Keratinocyte (primary cell): ENCODE data around the gene TOX4. TPM values are rescaled to one million over a fixed set of nuclear protein-coding genes. Genes with fewer than 3 reads are reported as not detected.

Experiments used
- DNase-seq: peaks from one replicate; pipeline ENCODE4 v3.0.0-alpha.2; 2011; ENCODE audit warnings: low read depth, missing footprints, low spot score
- FAIRE-seq: peaks from 2 replicates; lab custom pipeline; 2011; peaks lifted over from hg19 to GRCh38; lab: Jason Lieb, UNC
- H2AFZ ChIP-seq: 2 replicates; pipeline ENCODE4 v1.6.0; 2012; ENCODE audit warnings: low read length, control low read depth, inconsistent platforms; ENCODE audit not compliant: control insufficient read depth
- H3K27ac ChIP-seq: 2 replicates; pipeline ENCODE4 v1.5.1; 2011; ENCODE audit warnings: low read length; ENCODE audit not compliant: control insufficient read depth, insufficient read depth
- H3K27me3 ChIP-seq: 3 replicates; pipeline ENCODE4 v1.6.0; 2011; ENCODE audit warnings: low read length; ENCODE audit not compliant: control insufficient read depth, insufficient read depth; ENCODE audit errors: extremely low read depth
- H3K36me3 ChIP-seq, 2 experiments: 2 replicates in 1 of 2; 3 replicates in 1 of 2; pipeline ENCODE4 v1.5.1; 2011; ENCODE audit warnings: low read length in 2 of 2, mild to moderate bottlenecking in 1 of 2; ENCODE audit not compliant: control insufficient read depth in 2 of 2, insufficient read depth in 2 of 2; ENCODE audit errors: extremely low read depth in 1 of 2
- H3K4me1 ChIP-seq: 3 replicates; pipeline ENCODE4 v1.5.1; 2011; ENCODE audit warnings: low read length; ENCODE audit not compliant: control insufficient read depth, insufficient read depth; ENCODE audit errors: extremely low read depth
- H3K4me2 ChIP-seq: 3 replicates; pipeline ENCODE4 v1.6.0; 2011; ENCODE audit warnings: low read depth, low read length; ENCODE audit not compliant: control insufficient read depth, insufficient read depth; ENCODE audit errors: extremely low read depth
- H3K4me3 ChIP-seq, 3 experiments: fragments of 200-600 bp in 1 of 3; sonication (generic) in 1 of 3; 2 replicates in 2 of 3; 3 replicates in 1 of 3; pipeline ENCODE4 v1.5.1; 2011 to 2016; ENCODE audit warnings: low read length in 3 of 3, mild to moderate bottlenecking in 3 of 3, control low read depth in 2 of 3, inconsistent platforms in 1 of 3, low read depth in 1 of 3, mixed read lengths in 1 of 3, mixed run types in 1 of 3, moderate library complexity in 1 of 3; ENCODE audit not compliant: control insufficient read depth in 2 of 3, insufficient read depth in 2 of 3; ENCODE audit errors: extremely low read depth in 1 of 3
- H3K79me2 ChIP-seq: 2 replicates; pipeline ENCODE4 v1.6.0; 2012; ENCODE audit warnings: low read length; ENCODE audit not compliant: control insufficient read depth, insufficient read depth
- H3K9ac ChIP-seq: 3 replicates; pipeline ENCODE4 v1.6.0; 2011; ENCODE audit warnings: low read length; ENCODE audit not compliant: control insufficient read depth, insufficient read depth; ENCODE audit errors: extremely low read depth
- H3K9me1 ChIP-seq: 3 replicates; pipeline ENCODE4 v1.6.0; 2011; ENCODE audit warnings: low read length; ENCODE audit not compliant: control insufficient read depth, insufficient read depth; ENCODE audit errors: extremely low read depth
- H3K9me3 ChIP-seq: 2 replicates; pipeline ENCODE4 v1.5.1; 2012; ENCODE audit warnings: low read depth, low read length; ENCODE audit not compliant: control insufficient read depth
- H4K20me1 ChIP-seq: 3 replicates; pipeline ENCODE4 v1.6.0; 2011; ENCODE audit warnings: low read length; ENCODE audit not compliant: control insufficient read depth, insufficient read depth; ENCODE audit errors: extremely low read depth
- CTCF ChIP-seq, 3 experiments: IDR thresholded peaks in 1 of 3; conservative IDR thresholded peaks in 1 of 3; optimal IDR thresholded peaks in 1 of 3; 2 replicates in 2 of 3; 3 replicates in 1 of 3; pipeline versions ENCODE3 to v1.5.1; 2011; ENCODE audit warnings: low read length in 3 of 3, mild to moderate bottlenecking in 3 of 3, moderate library complexity in 2 of 3, control low read depth in 1 of 3, inconsistent platforms in 1 of 3; ENCODE audit not compliant: insufficient read depth in 2 of 3; ENCODE audit errors: extremely low read depth in 1 of 3
- EZH2 ChIP-seq: IDR thresholded peaks from one replicate; pipeline ENCODE4 v1.6.1; 2012; ENCODE audit warnings: inconsistent platforms, mild to moderate bottlenecking, low read length, moderate library complexity
- dilution Hi-C: fragments of 300-500 bp; cut with MboI; formaldehyde crosslinking; loops from one replicate; pipeline ENCODE4 v1.7.0; 2020; ENCODE audit warnings: low sequenced_read_pairs; ENCODE audit not compliant: extremely low pct_ligation_motif_present
- polyA minus RNA-seq, 3 experiments: library from RNA; depleted of rRNA, polyadenylated mRNA; stranded (reverse); fragments of >200 nt; gene quantifications; 1 replicate in 1 of 3; 2 replicates in 1 of 3; 3 replicates in 1 of 3; pipeline ENCODE4 v1.2.3, GENCODE V29; 2011
- polyA plus RNA-seq, 5 experiments: library from polyadenylated mRNA; depleted of rRNA in 3 of 5; stranded (reverse) in 3 of 5; stranded (forward) in 1 of 5; unstranded in 1 of 5; fragments of >200 nt; gene quantifications; 1 replicate in 1 of 5; 2 replicates in 3 of 5; 3 replicates in 1 of 5; pipeline versions ENCODE4 v1.2.1 to v1.2.3, GENCODE V29; 2011 to 2012; ENCODE audit warnings: missing spikeins in 2 of 5, low read depth in 1 of 5, low replicate concordance in 1 of 5

TOX4 gene
- polyA plus RNA-seq (85.4 to 111 TPM (median 94.6 TPM) in 3 replicates), polyA minus RNA-seq (77.9 to 131 TPM (median 115 TPM) in 3 replicates)
- polyA plus RNA-seq (2011; ENCODE audit: low read depth): 30.1 TPM
- polyA plus RNA-seq (2011; cell fraction: cytosol; rRNA removed): 50.6 and 64.1 TPM in 2 replicates
- polyA plus RNA-seq (2011; cell fraction: nucleus; rRNA removed): 70.3 and 74.2 TPM in 2 replicates
- polyA plus RNA-seq (2012; ENCODE audit: low replicate concordance): 65.4 and 68.5 TPM in 2 replicates
- 29.2 TPM for polyA minus RNA-seq (2011; cell fraction: cytosol; rRNA and poly(A)+ RNA removed)
- 15.4 and 22.7 TPM in 2 replicates for polyA minus RNA-seq (2011; cell fraction: nucleus; rRNA and poly(A)+ RNA removed)

- dilution Hi-C loops: no loop called here
- H3K27me3 ChIP-seq: no peaks in the 10 kb centered on the region
- DNase-seq (peak; percentile 86), FAIRE-seq (peak; percentile 56)
- H3K9me3 ChIP-seq: no peaks in the 10 kb centered on the region
- no peaks in the 10 kb centered on the region for H3K9me1 ChIP-seq
- peaks cover 0 to 4% of the 10 kb centered on the region in 2 experiments for H3K36me3 ChIP-seq
- peak within 1 kb of the TSS; percentile 88 for H3K4me2 ChIP-seq
- peaks cover 46% of the 10 kb centered on the region for H3K79me2 ChIP-seq
- peaks cover 13% of the 10 kb centered on the region for H3K4me1 ChIP-seq
- H4K20me1 ChIP-seq: no peaks in the 10 kb centered on the region
- H3K27ac ChIP-seq: peak within 1 kb of the TSS; percentile 92
- peak within 1 kb of the TSS; percentile 91 for H3K9ac ChIP-seq
- peak within 1 kb of the TSS; percentile 97 to 99 (median 98) for H3K4me3 ChIP-seq
- H2AFZ ChIP-seq: peak within 1 kb of the TSS; percentile 98
- no peak for TF ChIP-seq EZH2
- peak; percentile 89 to 99 (median 99) for TF ChIP-seq CTCF (optimal IDR thresholded peaks at IDR 0.05 in 1 of 3, IDR thresholded peaks at IDR 0.05 in 1 of 3, conservative IDR thresholded peaks at IDR 0.05 in 1 of 3; ENCODE audit: extremely low read depth in 1 of 3, insufficient read depth in 2 of 3, low read length in 3 of 3)
Observed at GRCh38 chr14:21476925-21477681, at the start of gene TOX4, which contains the start of gene RAB2B. TOX4 (plus strand) TSS chr14:21477195; CDS start chr14:21477279, 84 bp downstream. RAB2B (minus strand) TSS chr14:21476959; CDS start chr14:21476872, 87 bp downstream.

- Histone ChIP-seq H3K9me1 (no peaks in the 10 kb centered on the region), H3K9me3 (no peaks in the 10 kb centered on the region), H3K4me3 (no peak overlapping the region), H4K20me1 (peaks cover 6% of the 10 kb centered on the region), H3K4me2 (no peak overlapping the region), H3K27ac (no peak overlapping the region), H3K4me1 (no peaks in the 10 kb centered on the region), H3K9ac (no peak overlapping the region), H3K27me3 (no peaks in the 10 kb centered on the region), H3K79me2 (peaks cover 41% of the 10 kb centered on the region), H3K36me3 (peaks cover 37 to 41% of the 10 kb centered on the region in 2 experiments), H2AFZ (no peak overlapping the region)
- DNase-seq: no peak
- TF ChIP-seq EZH2 (no peak), CTCF (optimal IDR thresholded peaks at IDR 0.05 in 1 of 3, IDR thresholded peaks at IDR 0.05 in 1 of 3, conservative IDR thresholded peaks at IDR 0.05 in 1 of 3; ENCODE audit: extremely low read depth in 1 of 3, insufficient read depth in 2 of 3, low read length in 3 of 3) (no peak)
- FAIRE-seq: no peak
- dilution Hi-C loops: no loop called here
Observed at GRCh38 chr14:21428930-21429329, 48.1 kb upstream of the TOX4 start.
